ENCODE results near the gene PABPC1L. TPM values are rescaled to one million over a fixed set of nuclear protein-coding genes. Genes with fewer than 3 reads are reported as not detected.
A peak's percentile ranks its signal among the peaks of the same experiment; 100 is the strongest.

Gene PABPC1L
- polyA plus RNA-seq, 2 of the 4 experiments (the other 2 are of a cell fraction): 37.1 to 73.1 TPM

DNA sequence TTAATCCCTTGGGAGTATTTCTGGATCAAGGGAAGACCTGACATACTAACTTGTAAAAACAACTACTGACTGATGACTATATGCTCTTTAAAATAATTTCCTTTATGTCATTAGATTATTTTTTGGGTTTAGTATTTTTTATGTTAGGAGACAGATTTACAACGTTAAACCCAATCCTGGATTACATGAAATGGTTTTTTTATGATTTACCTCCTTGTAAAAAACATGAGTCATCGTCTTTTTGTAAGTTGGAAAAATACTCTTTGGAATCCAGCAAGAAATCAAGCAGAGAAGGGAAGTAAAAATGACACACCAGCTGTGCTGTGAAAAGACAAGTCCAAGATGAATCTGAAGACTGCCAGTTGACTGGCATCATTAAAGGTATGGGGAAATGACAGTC is 63.2 kb downstream of the PABPC1L start:
- CTCF ChIA-PET: no interaction called here
- FAIRE-seq (no peak), ATAC-seq (no peak), DNase-seq (ENCODE audit: low read depth in 1 of 2, low spot score in 1 of 2) (no peak)
- Histone ChIP-seq H3K4me3 (no peak overlapping the region), H3K9me3 (no peaks in the 10 kb centered on the region), H3K4me1 (peaks cover 23% of the 10 kb centered on the region), H3K27ac (0 out of 6 replicates have a peak overlapping the region, but pooled peaks of 1 of the 2 experiments have one; percentile 40), H3K4me2 (peak overlapping the region; percentile 27; the same call in 1 of the 3 replicates)
- 35% methylated on average over 2 of the region's 2 CpGs for WGBS (ENCODE audit: missing lambda C conversion rate)
- TF ChIP-seq FOSL2 (IDR thresholded peaks at IDR 0.05) (no peak), FOSL2 (CRISPR knock-in tag; IDR thresholded peaks at IDR 0.05) (peak; percentile 77), CBX8 (IDR thresholded peaks at IDR 0.05) (no peak), MAFK (IDR thresholded peaks at IDR 0.05; ENCODE audit: partially characterized antibody) (peak; percentile 75)
- POLR2A ChIA-PET: no interaction called here

DNA sequence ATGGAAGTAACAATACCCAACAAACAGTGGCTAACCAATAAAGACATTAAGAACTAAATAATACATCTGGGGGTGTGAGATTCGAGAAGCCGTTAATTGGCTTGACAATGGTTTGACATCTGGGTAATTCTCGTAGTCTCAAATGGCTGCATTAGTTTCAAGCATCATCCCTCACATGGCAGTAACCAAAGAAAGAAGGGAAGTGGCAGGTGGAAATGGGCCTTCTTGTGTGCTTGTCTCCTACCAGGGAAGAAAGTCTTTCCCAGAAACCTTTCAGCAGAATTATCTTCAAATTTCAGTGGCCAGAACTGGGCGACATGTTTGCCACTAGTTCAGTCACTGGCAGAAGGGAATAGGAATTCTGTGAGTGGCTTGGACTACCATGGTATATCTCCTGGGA is 66.8 kb downstream of the PABPC1L start:
- no peak for DNase-seq (ENCODE audit: low read depth in 1 of 2, low spot score in 1 of 2)
- ChIA-PET CTCF (no interaction called here), POLR2A (no interaction called here)
- Histone ChIP-seq H3K4me2 (no peak overlapping the region), H3K27ac (no peak overlapping the region), H3K9me3 (no peaks in the 10 kb centered on the region), H3K4me3 (no peak overlapping the region), H3K4me1 (peaks cover 13% of the 10 kb centered on the region)
- ATAC-seq: no peak
- WGBS (ENCODE audit: missing lambda C conversion rate): 98% methylated on average over 4 of the region's 4 CpGs
- TF ChIP-seq RAD21 (conservative IDR thresholded peaks at IDR 0.05 in 1 of 2, IDR thresholded peaks at IDR 0.05 in 1 of 2): no peak
- no peak for TF ChIP-seq NFE2L2 (conservative IDR thresholded peaks at IDR 0.05; ENCODE audit: low read length)
- TF ChIP-seq RCOR1 (IDR thresholded peaks at IDR 0.05; ENCODE audit: low read depth, low read length): no peak
- TF ChIP-seq GATA3 (IDR thresholded peaks at IDR 0.05; ENCODE audit: borderline replicate concordance): no peak
- TF ChIP-seq, protein P1, sequence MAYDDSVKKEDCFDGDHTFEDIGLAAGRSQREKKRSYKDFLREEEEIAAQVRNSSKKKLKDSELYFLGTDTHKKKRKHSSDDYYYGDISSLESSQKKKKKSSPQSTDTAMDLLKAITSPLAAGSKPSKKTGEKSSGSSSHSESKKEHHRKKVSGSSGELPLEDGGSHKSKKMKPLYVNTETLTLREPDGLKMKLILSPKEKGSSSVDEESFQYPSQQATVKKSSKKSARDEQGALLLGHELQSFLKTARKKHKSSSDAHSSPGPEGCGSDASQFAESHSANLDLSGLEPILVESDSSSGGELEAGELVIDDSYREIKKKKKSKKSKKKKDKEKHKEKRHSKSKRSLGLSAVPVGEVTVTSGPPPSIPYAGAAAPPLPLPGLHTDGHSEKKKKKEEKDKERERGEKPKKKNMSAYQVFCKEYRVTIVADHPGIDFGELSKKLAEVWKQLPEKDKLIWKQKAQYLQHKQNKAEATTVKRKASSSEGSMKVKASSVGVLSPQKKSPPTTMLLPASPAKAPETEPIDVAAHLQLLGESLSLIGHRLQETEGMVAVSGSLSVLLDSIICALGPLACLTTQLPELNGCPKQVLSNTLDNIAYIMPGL (CRISPR knock-in tag; IDR thresholded peaks at IDR 0.05; ENCODE audit: borderline replicate concordance): no peak
- no peak for TF ChIP-seq RFX5 (IDR thresholded peaks at IDR 0.05)
- TF ChIP-seq EHMT2 (IDR thresholded peaks at IDR 0.05; ENCODE audit: low read depth): no peak
- FAIRE-seq: no peak

DNA sequence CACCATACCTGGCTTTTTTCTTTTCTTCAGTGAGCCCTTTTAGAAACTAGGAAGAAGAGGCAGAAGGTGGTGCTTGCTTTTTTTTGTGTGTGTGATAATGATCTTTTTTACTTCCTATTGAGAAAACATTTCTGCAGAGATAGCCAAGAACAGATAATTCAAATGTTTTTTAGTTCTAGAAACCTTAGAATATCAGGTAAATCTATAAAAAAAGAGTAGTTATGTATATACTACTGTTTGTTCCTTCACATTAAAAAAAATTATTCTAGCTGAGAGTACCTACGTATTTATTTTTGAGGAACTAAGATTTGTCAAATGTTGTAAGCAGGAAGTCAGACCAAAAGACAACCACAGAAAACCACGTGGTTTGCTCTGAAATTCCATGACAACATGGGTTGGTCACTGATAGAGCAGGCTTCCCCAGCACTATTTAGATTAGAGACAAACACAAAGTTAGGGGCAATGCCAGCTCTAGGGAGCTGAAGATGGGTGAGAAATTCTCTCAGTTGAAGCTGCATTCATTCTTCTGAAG is 69.3 kb downstream of the PABPC1L start:
- Histone ChIP-seq H3K27ac (no peak overlapping the region), H3K4me2 (no peak overlapping the region), H3K4me3 (no peak overlapping the region), H3K9me3 (no peaks in the 10 kb centered on the region), H3K4me1 (no peaks in the 10 kb centered on the region)
- DNase-seq (ENCODE audit: low read depth in 1 of 2, low spot score in 1 of 2) (no peak), ATAC-seq (no peak), FAIRE-seq (no peak)
- WGBS (ENCODE audit: missing lambda C conversion rate): 80% methylated on average over 2 of the region's 2 CpGs
- no peak for TF ChIP-seq CBX8 (IDR thresholded peaks at IDR 0.05)
- TF ChIP-seq TP53 (CRISPR knock-in tag; IDR thresholded peaks at IDR 0.05): no peak
- no peak for TF ChIP-seq EP300 (IDR thresholded peaks at IDR 0.05)
- TF ChIP-seq, protein P2, sequence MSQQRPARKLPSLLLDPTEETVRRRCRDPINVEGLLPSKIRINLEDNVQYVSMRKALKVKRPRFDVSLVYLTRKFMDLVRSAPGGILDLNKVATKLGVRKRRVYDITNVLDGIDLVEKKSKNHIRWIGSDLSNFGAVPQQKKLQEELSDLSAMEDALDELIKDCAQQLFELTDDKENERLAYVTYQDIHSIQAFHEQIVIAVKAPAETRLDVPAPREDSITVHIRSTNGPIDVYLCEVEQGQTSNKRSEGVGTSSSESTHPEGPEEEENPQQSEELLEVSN (IDR thresholded peaks at IDR 0.05; ENCODE audit: borderline replicate concordance, low read depth): no peak
- no peak for TF ChIP-seq HOXB13 (CRISPR knock-in tag; IDR thresholded peaks at IDR 0.05; ENCODE audit: low read depth)
- ChIA-PET CTCF (interaction anchor here (0.7 to 4.7 kb wide), 2 partner anchors 13 to 116 kb away, joined by 3 to 25 read pairs; partner anchors contain the start of gene STK4), POLR2A (no interaction called here)

DNA sequence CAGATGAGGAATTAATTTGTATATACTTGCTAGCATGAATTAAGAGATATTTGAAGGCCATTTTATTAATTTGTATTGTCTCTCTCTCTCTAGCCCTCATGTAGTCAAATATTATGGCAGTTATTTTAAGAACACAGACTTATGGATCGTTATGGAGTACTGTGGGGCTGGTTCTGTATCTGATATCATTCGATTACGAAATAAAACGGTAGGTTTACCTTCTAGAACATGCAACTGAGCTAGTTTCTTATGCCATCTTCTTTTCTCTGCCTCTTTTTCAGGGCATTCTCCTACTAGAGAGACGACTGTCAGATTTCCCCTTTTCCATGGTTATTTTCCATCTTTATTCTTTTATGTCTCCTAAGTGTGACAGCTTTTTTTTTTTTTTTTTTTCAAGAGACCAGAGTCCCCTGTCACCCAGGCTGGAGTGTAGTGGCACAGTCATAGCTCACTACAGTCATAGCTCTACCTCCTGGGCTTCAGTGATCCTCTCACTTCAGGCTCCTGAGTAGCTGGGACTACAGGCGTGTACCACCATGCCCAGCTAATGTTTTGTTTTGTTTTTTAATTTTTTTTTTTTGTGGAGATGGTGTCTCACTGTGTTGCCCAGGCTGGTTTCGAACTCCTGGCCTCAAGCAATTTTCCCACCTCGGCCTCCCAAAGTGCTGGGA is 72.0 kb downstream of the PABPC1L start:
- ATAC-seq (no peak), FAIRE-seq (no peak), DNase-seq (ENCODE audit: low read depth in 1 of 2, low spot score in 1 of 2) (no peak)
- 84% methylated on average over 8 of the region's 8 CpGs for WGBS (ENCODE audit: missing lambda C conversion rate)
- H3K4me1 ChIP-seq: no peaks in the 10 kb centered on the region
- no peak overlapping the region for H3K4me3 ChIP-seq
- CTCF ChIA-PET: interaction anchor here (1.0 to 4.7 kb wide), 2 partner anchors 16 to 62 kb away, joined by 3 to 25 read pairs; partner anchors contain the start of gene STK4
- H3K27ac ChIP-seq: no peak overlapping the region
- TF ChIP-seq CBX8 (IDR thresholded peaks at IDR 0.05) (no peak), SREBF2 (IDR thresholded peaks at IDR 0.05) (no peak), HOXB5 (CRISPR knock-in tag; IDR thresholded peaks at IDR 0.05) (no peak), CEBPB (IDR thresholded peaks at IDR 0.05) (no peak), JUNB (IDR thresholded peaks at IDR 0.05) (no peak), TP53 (CRISPR knock-in tag; IDR thresholded peaks at IDR 0.05) (no peak), NR3C1 (IDR thresholded peaks at IDR 0.05) (no peak), FOSL2 (IDR thresholded peaks at IDR 0.05) (no peak), FOSL2 (CRISPR knock-in tag; IDR thresholded peaks at IDR 0.05) (no peak), FOXS1 (CRISPR knock-in tag; IDR thresholded peaks at IDR 0.05) (no peak), NFE2L2 (conservative IDR thresholded peaks at IDR 0.05; ENCODE audit: low read length) (no peak), KDM1A (IDR thresholded peaks at IDR 0.05; ENCODE audit: low read depth) (no peak), ESRRA (IDR thresholded peaks at IDR 0.05; ENCODE audit: borderline replicate concordance, low read length) (no peak), HOXA7 (CRISPR knock-in tag; IDR thresholded peaks at IDR 0.05) (no peak)
- TF ChIP-seq, protein P3, sequence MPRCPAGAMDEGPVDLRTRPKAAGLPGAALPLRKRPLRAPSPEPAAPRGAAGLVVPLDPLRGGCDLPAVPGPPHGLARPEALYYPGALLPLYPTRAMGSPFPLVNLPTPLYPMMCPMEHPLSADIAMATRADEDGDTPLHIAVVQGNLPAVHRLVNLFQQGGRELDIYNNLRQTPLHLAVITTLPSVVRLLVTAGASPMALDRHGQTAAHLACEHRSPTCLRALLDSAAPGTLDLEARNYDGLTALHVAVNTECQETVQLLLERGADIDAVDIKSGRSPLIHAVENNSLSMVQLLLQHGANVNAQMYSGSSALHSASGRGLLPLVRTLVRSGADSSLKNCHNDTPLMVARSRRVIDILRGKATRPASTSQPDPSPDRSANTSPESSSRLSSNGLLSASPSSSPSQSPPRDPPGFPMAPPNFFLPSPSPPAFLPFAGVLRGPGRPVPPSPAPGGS (IDR thresholded peaks at IDR 0.05): no peak
- H3K4me2 ChIP-seq: no peak overlapping the region
- POLR2A ChIA-PET: interaction anchor here (0.5 kb wide), 1 partner anchor 15 kb away, joined by 3 read pairs; no protein-coding TSS in a partner anchor
- H3K9me3 ChIP-seq: no peaks in the 10 kb centered on the region

Measured in A549 (cell line).